Measurements from ENCODE around the gene PIGL.

DNA sequence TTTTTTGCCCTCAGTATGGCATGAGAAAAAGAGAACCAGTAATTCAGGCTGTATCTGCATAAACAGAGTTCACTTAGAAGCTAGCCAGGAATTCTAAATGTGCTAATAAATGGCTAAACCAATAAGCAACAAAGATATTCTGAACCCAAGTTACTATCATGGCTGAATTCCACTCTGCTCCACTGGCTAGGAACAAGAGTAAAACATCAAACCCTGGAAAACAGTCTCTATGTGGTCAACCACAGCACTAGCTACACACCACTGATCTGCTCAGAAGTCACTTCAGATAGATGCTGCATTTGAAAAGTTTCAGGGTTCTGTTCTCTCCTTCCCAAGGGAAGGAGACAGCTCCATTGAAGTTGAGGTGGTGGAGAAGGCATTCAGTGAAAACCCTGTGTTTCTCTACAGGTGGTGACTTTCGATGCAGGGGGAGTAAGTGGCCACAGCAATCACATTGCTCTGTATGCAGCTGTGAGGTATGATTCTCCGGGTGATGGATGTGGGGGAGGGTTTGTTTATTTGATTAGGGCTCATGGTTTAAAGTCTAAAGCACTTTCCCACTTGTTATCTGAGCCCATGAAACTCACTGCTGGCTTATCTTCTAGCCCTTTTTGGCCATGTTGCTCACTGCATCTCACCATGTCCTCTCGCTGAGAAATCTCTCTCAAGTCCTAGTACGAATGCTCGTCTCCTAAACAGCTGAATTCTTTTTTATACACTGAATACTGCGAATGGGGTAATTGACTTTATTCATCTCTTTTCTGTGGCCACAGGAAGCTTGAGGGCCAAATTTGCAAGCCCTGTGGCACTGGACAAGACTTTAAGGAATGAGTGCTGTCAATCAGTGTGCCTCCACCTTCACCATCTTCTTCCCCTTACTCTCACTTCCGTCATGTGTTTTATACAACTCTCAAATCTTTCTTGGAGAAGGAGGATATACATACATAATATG, 96.4 kb downstream of the PIGL start:
- TF ChIP-seq EZH2 (IDR thresholded peaks at IDR 0.05; ENCODE audit: insufficient read depth, poor library complexity, severe bottlenecking) (no peak), EZH2phosphoT487 (IDR thresholded peaks at IDR 0.05; ENCODE audit: insufficient read depth, low read depth) (no peak)
